ENCODE data around the gene CTNNA2.
A peak's percentile ranks its signal among the peaks of the same experiment; 100 is the strongest.

CTNNA2 gene

GRCh38 chr2:80328159-80328571 is 815.3 kb downstream of the CTNNA2 start:
- H3K27ac ChIP-seq (ENCODE audit: low read length, poor library complexity, severe bottlenecking), result no peak overlapping the region
- no peak overlapping the region for H3K4me3 ChIP-seq (ENCODE audit: insufficient read depth in 1 of 2, low read depth in 1 of 2, low read length in 2 of 2)
- H2BK5ac ChIP-seq (ENCODE audit: low read depth, low read length, poor library complexity, severe bottlenecking), result no peak overlapping the region
- no peak overlapping the region for H3K14ac ChIP-seq (ENCODE audit: low read length in 2 of 2)
- H3K79me1 ChIP-seq (replicated peaks; ENCODE audit: low read length, poor library complexity, severe bottlenecking), result no peaks in the 10 kb centered on the region
- H3K23ac ChIP-seq (ENCODE audit: low read length in 2 of 2), result no peak overlapping the region
- 95% methylated on average over 1 of the region's 1 CpG for WGBS
- no peak overlapping the region for H2BK120ac ChIP-seq (ENCODE audit: low read depth, low read length)
- H3K4me2 ChIP-seq (ENCODE audit: low read length, poor library complexity, severe bottlenecking), result no peak overlapping the region
- no peaks in the 10 kb centered on the region for H3K36me3 ChIP-seq (ENCODE audit: control insufficient read depth in 1 of 2, insufficient read depth in 2 of 2, low read depth in 1 of 2, low read length in 2 of 2)
- no peak overlapping the region for H2BK15ac ChIP-seq (ENCODE audit: low read depth, poor library complexity, severe bottlenecking)
- H3K9ac ChIP-seq (ENCODE audit: low read length), result no peak overlapping the region
- no peaks in the 10 kb centered on the region for H3K4me1 ChIP-seq (ENCODE audit: control insufficient read depth, insufficient read depth, low read depth, low read length)
- no peak overlapping the region for H2BK12ac ChIP-seq (ENCODE audit: low read length in 2 of 2)
- peaks cover 0 to 9% of the 10 kb centered on the region in 2 experiments for H3K27me3 ChIP-seq (ENCODE audit: control insufficient read depth in 1 of 2, insufficient read depth in 1 of 2, low read length in 2 of 2)
- no peak overlapping the region for H4K8ac ChIP-seq (ENCODE audit: low read length)
- no peak overlapping the region for H2AFZ ChIP-seq (ENCODE audit: low read depth, low read length)
- H4K91ac ChIP-seq (ENCODE audit: low read length), result no peak overlapping the region
- no peak overlapping the region for H3K4ac ChIP-seq (ENCODE audit: low read depth in 1 of 2, low read length in 2 of 2)
- no peaks in the 10 kb centered on the region for H3K9me3 ChIP-seq (ENCODE audit: control insufficient read depth, low read length)
- H2AK5ac ChIP-seq (ENCODE audit: low read length, severe bottlenecking), result no peak overlapping the region
- H3K18ac ChIP-seq (ENCODE audit: low read depth in 1 of 2, low read length in 2 of 2), result no peak overlapping the region
- DNase-seq, result no peak

- H3K18ac ChIP-seq (ENCODE audit: low read depth in 1 of 2, low read length in 2 of 2), result no peak overlapping the region
- peak overlapping the region in 1 of 2 experiments; percentile 57 for H2BK12ac ChIP-seq (ENCODE audit: low read length in 2 of 2)
- peak overlapping the region in 1 of 2 experiments; percentile 17 for H3K23ac ChIP-seq (ENCODE audit: low read length in 2 of 2)
- no peaks in the 10 kb centered on the region for H3K27me3 ChIP-seq (ENCODE audit: control insufficient read depth in 1 of 2, insufficient read depth in 1 of 2, low read length in 2 of 2)
- 97% methylated on average over 5 of the region's 5 CpGs for WGBS
- no peak for DNase-seq
- no peak overlapping the region for H2BK120ac ChIP-seq (ENCODE audit: low read depth, low read length)
- no peak overlapping the region for H4K8ac ChIP-seq (ENCODE audit: low read length)
- no peak overlapping the region for H2AFZ ChIP-seq (ENCODE audit: low read depth, low read length)
- no peaks in the 10 kb centered on the region for H3K9me3 ChIP-seq (ENCODE audit: control insufficient read depth, low read length)
- H3K4me1 ChIP-seq (ENCODE audit: control insufficient read depth, insufficient read depth, low read depth, low read length), result no peaks in the 10 kb centered on the region
- H3K9ac ChIP-seq (ENCODE audit: low read length), result no peak overlapping the region
- no peak overlapping the region for H3K14ac ChIP-seq (ENCODE audit: low read length in 2 of 2)
- no peaks in the 10 kb centered on the region for H3K36me3 ChIP-seq (ENCODE audit: control insufficient read depth in 1 of 2, insufficient read depth in 2 of 2, low read depth in 1 of 2, low read length in 2 of 2)
- no peaks in the 10 kb centered on the region for H3K79me1 ChIP-seq (replicated peaks; ENCODE audit: low read length, poor library complexity, severe bottlenecking)
- no peak overlapping the region for H3K4me2 ChIP-seq (ENCODE audit: low read length, poor library complexity, severe bottlenecking)
- no peak overlapping the region for H2BK5ac ChIP-seq (ENCODE audit: low read depth, low read length, poor library complexity, severe bottlenecking)
- H3K27ac ChIP-seq (ENCODE audit: low read length, poor library complexity, severe bottlenecking), result no peak overlapping the region
- H3K4ac ChIP-seq (ENCODE audit: low read depth in 1 of 2, low read length in 2 of 2), result no peak overlapping the region
- H4K91ac ChIP-seq (ENCODE audit: low read length), result no peak overlapping the region
- H3K4me3 ChIP-seq (ENCODE audit: insufficient read depth in 1 of 2, low read depth in 1 of 2, low read length in 2 of 2), result no peak overlapping the region
- no peak overlapping the region for H2AK5ac ChIP-seq (ENCODE audit: low read length, severe bottlenecking)
- H2BK15ac ChIP-seq (ENCODE audit: low read depth, poor library complexity, severe bottlenecking), result no peak overlapping the region
Observed at GRCh38 chr2:80329491-80329890, 816.6 kb downstream of the CTNNA2 start.

- H3K27me3 ChIP-seq (ENCODE audit: control insufficient read depth in 1 of 2, insufficient read depth in 1 of 2, low read length in 2 of 2), result no peaks in the 10 kb centered on the region
- no peak overlapping the region for H3K14ac ChIP-seq (ENCODE audit: low read length in 2 of 2)
- H3K23ac ChIP-seq (ENCODE audit: low read length in 2 of 2), result no peak overlapping the region
- H2BK15ac ChIP-seq (ENCODE audit: low read depth, poor library complexity, severe bottlenecking), result no peak overlapping the region
- no peaks in the 10 kb centered on the region for H3K4me1 ChIP-seq (ENCODE audit: control insufficient read depth, insufficient read depth, low read depth, low read length)
- H3K79me1 ChIP-seq (replicated peaks; ENCODE audit: low read length, poor library complexity, severe bottlenecking), result no peaks in the 10 kb centered on the region
- H3K18ac ChIP-seq (ENCODE audit: low read depth in 1 of 2, low read length in 2 of 2), result no peak overlapping the region
- H2BK12ac ChIP-seq (ENCODE audit: low read length in 2 of 2), result no peak overlapping the region
- no peak overlapping the region for H3K9ac ChIP-seq (ENCODE audit: low read length)
- H2BK5ac ChIP-seq (ENCODE audit: low read depth, low read length, poor library complexity, severe bottlenecking), result no peak overlapping the region
- 85% methylated on average over 13 of the region's 14 CpGs for WGBS
- no peak overlapping the region for H3K4ac ChIP-seq (ENCODE audit: low read depth in 1 of 2, low read length in 2 of 2)
- H3K9me3 ChIP-seq (ENCODE audit: control insufficient read depth, low read length), result no peaks in the 10 kb centered on the region
- no peak overlapping the region for H4K91ac ChIP-seq (ENCODE audit: low read length)
- no peak overlapping the region for H2AK5ac ChIP-seq (ENCODE audit: low read length, severe bottlenecking)
- H2AFZ ChIP-seq (ENCODE audit: low read depth, low read length), result no peak overlapping the region
- no peak overlapping the region for H3K4me2 ChIP-seq (ENCODE audit: low read length, poor library complexity, severe bottlenecking)
- H4K8ac ChIP-seq (ENCODE audit: low read length), result no peak overlapping the region
- no peak overlapping the region for H2BK120ac ChIP-seq (ENCODE audit: low read depth, low read length)
- no peaks in the 10 kb centered on the region for H3K36me3 ChIP-seq (ENCODE audit: control insufficient read depth in 1 of 2, insufficient read depth in 2 of 2, low read depth in 1 of 2, low read length in 2 of 2)
- DNase-seq, result no peak
- H3K4me3 ChIP-seq (ENCODE audit: insufficient read depth in 1 of 2, low read depth in 1 of 2, low read length in 2 of 2), result no peak overlapping the region
- H3K27ac ChIP-seq (ENCODE audit: low read length, poor library complexity, severe bottlenecking), result no peak overlapping the region
Observed at GRCh38 chr2:80330527-80331450, 817.9 kb downstream of the CTNNA2 start.

DNA sequence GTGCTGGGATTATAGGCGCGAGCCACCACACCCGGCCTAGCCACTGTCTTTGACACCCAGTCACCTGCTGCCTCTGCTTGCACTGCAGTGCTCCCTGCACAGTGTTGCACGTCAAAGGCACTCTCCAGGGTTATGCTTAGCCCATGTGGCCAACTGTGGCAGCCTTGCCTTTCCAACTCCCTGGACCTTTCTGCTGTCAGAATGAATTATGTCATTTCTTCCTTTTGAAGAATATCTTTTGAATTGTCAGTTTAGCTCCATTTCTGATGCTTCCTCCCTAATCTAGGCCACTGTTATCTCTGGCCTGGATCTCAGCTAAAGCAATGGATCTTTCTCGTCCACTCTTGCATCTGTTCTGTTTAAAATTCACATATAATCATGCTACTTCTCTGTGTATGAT is 821.0 kb downstream of the CTNNA2 start:
- H2BK15ac ChIP-seq (ENCODE audit: low read depth, poor library complexity, severe bottlenecking), result no peak overlapping the region
- H3K36me3 ChIP-seq (ENCODE audit: control insufficient read depth in 1 of 2, insufficient read depth in 2 of 2, low read depth in 1 of 2, low read length in 2 of 2), result no peaks in the 10 kb centered on the region

More for the DNA sequence above, 821.0 kb downstream of the CTNNA2 start:
- no peak overlapping the region for H3K27ac ChIP-seq (ENCODE audit: low read length, poor library complexity, severe bottlenecking)
- H3K4ac ChIP-seq (ENCODE audit: low read depth in 1 of 2, low read length in 2 of 2), result no peak overlapping the region
- no peak overlapping the region for H3K14ac ChIP-seq (ENCODE audit: low read length in 2 of 2)
- no peak overlapping the region for H3K9ac ChIP-seq (ENCODE audit: low read length)
- no peak overlapping the region for H3K18ac ChIP-seq (ENCODE audit: low read depth in 1 of 2, low read length in 2 of 2)
- no peaks in the 10 kb centered on the region for H3K4me1 ChIP-seq (ENCODE audit: control insufficient read depth, insufficient read depth, low read depth, low read length)
- H2AK5ac ChIP-seq (ENCODE audit: low read length, severe bottlenecking), result no peak overlapping the region
- no peak overlapping the region for H3K4me3 ChIP-seq (ENCODE audit: insufficient read depth in 1 of 2, low read depth in 1 of 2, low read length in 2 of 2)
- H3K4me2 ChIP-seq (ENCODE audit: low read length, poor library complexity, severe bottlenecking), result no peak overlapping the region
- H3K9me3 ChIP-seq (ENCODE audit: control insufficient read depth, low read length), result no peaks in the 10 kb centered on the region
- no peak overlapping the region for H2BK5ac ChIP-seq (ENCODE audit: low read depth, low read length, poor library complexity, severe bottlenecking)
- no peak overlapping the region for H2BK120ac ChIP-seq (ENCODE audit: low read depth, low read length)
- H2AFZ ChIP-seq (ENCODE audit: low read depth, low read length), result no peak overlapping the region
- no peak overlapping the region for H2BK12ac ChIP-seq (ENCODE audit: low read length in 2 of 2)
- no peak overlapping the region for H3K23ac ChIP-seq (ENCODE audit: low read length in 2 of 2)
- H3K27me3 ChIP-seq (ENCODE audit: control insufficient read depth in 1 of 2, insufficient read depth in 1 of 2, low read length in 2 of 2), result no peaks in the 10 kb centered on the region
- no peak overlapping the region for H4K91ac ChIP-seq (ENCODE audit: low read length)
- H4K8ac ChIP-seq (ENCODE audit: low read length), result no peak overlapping the region
- no peaks in the 10 kb centered on the region for H3K79me1 ChIP-seq (replicated peaks; ENCODE audit: low read length, poor library complexity, severe bottlenecking)
- no peak for DNase-seq
- whole genome bisulfite sequencing, result 94% methylated on average over 5 of the region's 5 CpGs
